GM12878 (cell line): ENCODE results near the gene CAVIN2.

Source experiments
- CTCF ChIP-seq, 3 experiments: IDR thresholded peaks in 2 of 3; conservative IDR thresholded peaks in 1 of 3; 2 replicates each; pipeline ENCODE4 v1.5.1; 2011; ENCODE audit warnings: low read depth in 3 of 3, low read length in 3 of 3, mild to moderate bottlenecking in 3 of 3, control low read depth in 2 of 3, moderate library complexity in 2 of 3, inconsistent platforms in 1 of 3, mixed read lengths in 1 of 3; ENCODE audit not compliant: control insufficient read depth in 2 of 3, insufficient read depth in 1 of 3; ENCODE audit errors: extremely low read depth in 1 of 3
- HDAC2 ChIP-seq: fragments of 200-600 bp; sonication (generic); IDR thresholded peaks from 2 replicates; pipeline ENCODE4 v1.6.1; 2017
- KDM1A ChIP-seq: fragments of 200-600 bp; sonication (generic); IDR thresholded peaks from 2 replicates; pipeline ENCODE4 v1.6.1; 2016; ENCODE audit warnings: borderline replicate concordance
- MEF2A ChIP-seq: IDR thresholded peaks from 2 replicates; pipeline ENCODE4 v1.6.1; 2011; ENCODE audit warnings: low read depth, mild to moderate bottlenecking, low read length, moderate library complexity; ENCODE audit not compliant: insufficient read depth
- RBBP5 ChIP-seq: fragments of 200-600 bp; sonication (generic); conservative IDR thresholded peaks from 2 replicates; pipeline ENCODE4 v1.6.1; 2016
- SIX5 ChIP-seq: IDR thresholded peaks from 2 replicates; pipeline ENCODE4 v1.6.1; 2011; ENCODE audit warnings: mild to moderate bottlenecking, low read depth, low read length, moderate library complexity; ENCODE audit not compliant: severe bottlenecking
- SMC3 ChIP-seq: IDR thresholded peaks from 2 replicates; pipeline ENCODE4 v1.6.1; 2011; ENCODE audit warnings: low read length, improper control_type of control experiment, borderline replicate concordance
- WRNIP1 ChIP-seq: IDR thresholded peaks from 2 replicates; pipeline ENCODE4 v1.6.1; 2011; ENCODE audit warnings: low read depth, low read length, improper control_type of control experiment, borderline replicate concordance
- YY1 ChIP-seq: IDR thresholded peaks from 2 replicates; pipeline ENCODE4 v1.6.1; 2011; ENCODE audit warnings: low read depth, mild to moderate bottlenecking, low read length
- TF ChIP-seq, protein P1 (sequence below): IDR thresholded peaks from 2 replicates; pipeline ENCODE4 v1.6.1; 2012; ENCODE audit warnings: low read length, inconsistent platforms

DNA sequence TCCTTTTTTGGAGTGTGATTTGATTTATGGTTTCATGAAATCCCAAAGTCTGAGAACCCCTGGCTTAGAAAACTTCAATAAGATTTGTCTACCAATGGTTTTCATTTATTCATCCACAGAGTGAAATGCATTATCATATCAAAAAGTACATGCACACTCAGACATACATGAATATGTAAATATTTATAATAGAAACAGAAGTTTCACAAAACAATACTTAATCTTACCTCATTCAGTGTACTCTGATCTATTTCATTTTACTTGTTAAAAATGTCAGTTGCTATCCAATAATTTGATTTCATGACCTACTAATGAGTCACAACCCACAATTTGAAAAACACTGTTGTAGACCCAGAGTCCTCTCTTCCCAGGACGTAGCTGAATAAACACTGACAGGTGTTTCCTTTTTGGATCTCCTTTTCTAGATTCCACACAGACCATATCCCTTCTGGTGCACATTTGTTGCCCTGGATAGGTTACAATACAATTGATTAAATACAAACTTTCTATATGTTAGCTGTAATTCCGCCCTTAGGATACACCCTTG, 10.4 kb upstream of the CAVIN2 start:
- TF ChIP-seq KDM1A: no peak
- TF ChIP-seq WRNIP1: no peak
- no peak for TF ChIP-seq CTCF (IDR thresholded peaks at IDR 0.05 in 2 of 3, conservative IDR thresholded peaks at IDR 0.05 in 1 of 3; ENCODE audit: control insufficient read depth in 2 of 3, extremely low read depth in 1 of 3, insufficient read depth in 1 of 3, low read depth in 3 of 3, low read length in 3 of 3)
- no peak for TF ChIP-seq SMC3
- no peak for TF ChIP-seq YY1
- no peak for TF ChIP-seq SIX5
- TF ChIP-seq RBBP5: no peak
- no peak for TF ChIP-seq HDAC2
- TF ChIP-seq, protein P1, sequence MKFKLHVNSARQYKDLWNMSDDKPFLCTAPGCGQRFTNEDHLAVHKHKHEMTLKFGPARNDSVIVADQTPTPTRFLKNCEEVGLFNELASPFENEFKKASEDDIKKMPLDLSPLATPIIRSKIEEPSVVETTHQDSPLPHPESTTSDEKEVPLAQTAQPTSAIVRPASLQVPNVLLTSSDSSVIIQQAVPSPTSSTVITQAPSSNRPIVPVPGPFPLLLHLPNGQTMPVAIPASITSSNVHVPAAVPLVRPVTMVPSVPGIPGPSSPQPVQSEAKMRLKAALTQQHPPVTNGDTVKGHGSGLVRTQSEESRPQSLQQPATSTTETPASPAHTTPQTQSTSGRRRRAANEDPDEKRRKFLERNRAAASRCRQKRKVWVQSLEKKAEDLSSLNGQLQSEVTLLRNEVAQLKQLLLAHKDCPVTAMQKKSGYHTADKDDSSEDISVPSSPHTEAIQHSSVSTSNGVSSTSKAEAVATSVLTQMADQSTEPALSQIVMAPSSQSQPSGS: no peak
- no peak for TF ChIP-seq MEF2A
